Kidney glomerular epithelial cell (primary cell): Measurements from ENCODE around the gene MOB3B.

Experiments used
- DNase-seq: peaks from one replicate; lab custom pipeline; 2025; lab: John Stamatoyannopoulos, UW

Gene MOB3B

DNA sequence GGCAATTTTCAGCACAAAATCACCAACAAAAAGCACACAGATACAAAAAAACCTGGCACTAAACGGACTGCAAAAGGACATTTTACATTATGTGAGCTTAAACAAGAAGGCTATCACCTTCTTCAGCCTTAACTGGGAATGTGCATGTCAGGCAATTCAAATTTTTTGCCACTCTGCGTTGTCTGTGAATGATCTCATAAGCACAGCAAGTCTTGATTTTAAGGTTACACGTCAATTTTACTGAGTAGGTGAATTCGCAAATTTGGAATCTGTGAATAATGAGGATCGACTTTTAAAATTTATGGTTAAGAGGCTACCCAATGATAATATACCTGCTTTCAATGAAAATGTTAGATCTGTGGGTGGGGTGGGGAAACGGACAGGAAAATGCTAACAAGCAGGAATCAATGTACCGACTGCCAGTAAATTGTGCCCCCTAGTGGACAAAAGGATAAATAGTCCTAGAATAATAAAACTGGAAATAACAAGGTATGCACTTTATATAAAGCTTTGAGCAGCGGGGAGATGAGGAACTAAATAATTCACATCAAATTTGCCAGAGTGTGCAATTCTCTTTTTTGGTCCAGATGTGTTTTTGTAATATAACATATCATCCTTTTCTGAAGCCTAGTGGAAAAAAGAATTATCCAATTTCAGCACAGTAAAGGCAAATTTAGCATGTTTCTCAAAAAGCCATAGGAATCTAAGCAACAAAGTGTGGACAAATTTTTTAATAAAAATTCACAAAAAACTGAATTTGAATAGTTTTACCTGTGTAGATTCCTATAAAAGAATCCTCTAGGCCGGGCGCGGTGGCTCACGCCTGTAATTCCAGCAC is 253.2 kb downstream of the MOB3B start:
- peak; percentile 52 for DNase-seq
